Panc1 (cell line): ENCODE measurements around the gene PARP15.

Source experiments
- CTCF ChIP-seq: fragments of 450-650 bp; IDR thresholded peaks from 2 replicates; pipeline ENCODE4 v1.5.1; 2017; ENCODE audit warnings: mild to moderate bottlenecking
- POLR2AphosphoS5 ChIP-seq: IDR thresholded peaks from 2 replicates; pipeline ENCODE4 v1.6.1; 2012; ENCODE audit warnings: mild to moderate bottlenecking, low read depth, low read length, moderate library complexity
- REST ChIP-seq, 2 experiments: IDR thresholded peaks; 2 replicates each; pipeline ENCODE4 v1.6.1; 2011 to 2012; ENCODE audit warnings: low read depth in 2 of 2, control low read depth in 1 of 2, low read length in 1 of 2, mild to moderate bottlenecking in 1 of 2, moderate library complexity in 1 of 2; ENCODE audit not compliant: insufficient read depth in 1 of 2
- SIN3A ChIP-seq: IDR thresholded peaks from 2 replicates; pipeline ENCODE4 v1.6.1; 2012; ENCODE audit warnings: low read depth, mild to moderate bottlenecking, low read length, moderate library complexity, borderline replicate concordance; ENCODE audit not compliant: insufficient read depth
- TCF7L2 ChIP-seq: IDR thresholded peaks from 2 replicates; pipeline ENCODE4 v1.6.1; 2011; ENCODE audit warnings: mild to moderate bottlenecking, low read depth, low read length, inconsistent platforms

GRCh38 chr3:122589297-122589696 is 11.8 kb downstream of the PARP15 start:
- TF ChIP-seq CTCF (no peak), REST (IDR thresholded peaks at IDR 0.05; ENCODE audit: insufficient read depth in 1 of 2, low read depth in 2 of 2, low read length in 1 of 2) (no peak), SIN3A (no peak), POLR2AphosphoS5 (no peak), TCF7L2 (no peak)
